Testis (tissue), 3 donors: ENCODE results near the gene CREG1. TPM values are rescaled to one million over a fixed set of nuclear protein-coding genes. Genes with fewer than 3 reads are reported as not detected.

ENCODE experiments used
- DNase-seq: peaks from one replicate; pipeline ENCODE4 v3.0.0-alpha.2; 2019
- H3K27ac ChIP-seq, 2 donors: fragments of 200-600 bp; sonication (generic); one replicate each; pipeline ENCODE4 v1.5.1; 2019
- H3K27me3 ChIP-seq: fragments of 200-600 bp; sonication (generic); one replicate; pipeline ENCODE4 v1.5.1; 2019
- H3K36me3 ChIP-seq: fragments of 200-600 bp; sonication (generic); one replicate; pipeline ENCODE4 v1.5.1; 2017; ENCODE audit warnings: low read depth; ENCODE audit errors: missing control alignments
- H3K4me1 ChIP-seq: fragments of 200-600 bp; sonication (generic); one replicate; pipeline ENCODE4 v1.5.1; 2019
- H3K4me3 ChIP-seq, 2 donors: fragments of 200-600 bp; sonication (generic); one replicate each; pipeline ENCODE4 v1.5.1; 2017 to 2019
- H3K9me3 ChIP-seq: fragments of 200-600 bp; sonication (generic); one replicate; pipeline ENCODE4 v1.5.1; 2017
- POLR2A ChIP-seq: fragments of 450-650 bp; IDR thresholded peaks from one replicate; pipeline ENCODE4 v1.6.1; 2017; ENCODE audit warnings: antibody characterized with exemption, mild to moderate bottlenecking, moderate library complexity
- WGBS, 2 donors: methylation state at CpG; one replicate each; pipeline ENCODE4 v1.1.5; 2018; 5-methylcytosine and 5-hydroxymethylcytosine counted together
- intact Hi-C: fragments of 100-400 bp; cut with DNase I; formaldehyde crosslinking; loops from one replicate; pipeline ENCODE4 v1.15.1; 2023; ENCODE audit warnings: low total_unique reads
- polyA plus RNA-seq: library from polyadenylated mRNA; stranded (reverse); fragments of 350-450 nt; fragmentation: Illumina TruSeq; extraction: RNeasy Lipid Tissue Mini Kit (QIAGEN cat#74804); gene quantifications from one replicate; pipeline ENCODE4 v1.2.3, GENCODE V29; 2014; ENCODE audit warnings: low read depth, low replicate concordance; ENCODE audit not compliant: insufficient read depth
- total RNA-seq, 2 donors: library from RNA; depleted of rRNA; stranded (reverse); fragments of >200 nt; gene quantifications; one replicate each; pipeline ENCODE4 v1.2.3, GENCODE V29; 2016
- TF ChIP-seq, protein P1 (sequence below), 3 experiments: fragments of 450-650 bp in 2 of 3; fragments of 200-600 bp in 1 of 3; sonication (generic) in 1 of 3; IDR thresholded peaks; one replicate each; pipeline ENCODE4 v1.5.1; 2016 to 2019; ENCODE audit warnings: antibody characterized with exemption in 3 of 3, mild to moderate bottlenecking in 2 of 3, moderate library complexity in 1 of 3

The CREG1 gene
- total and polyA plus RNA-seq, 3 donors from 2014 or later = 82.4 to 215 (median 181) TPM

- Histone ChIP-seq H3K36me3 (no peaks in the 10 kb centered on the region), H3K27me3 (no peaks in the 10 kb centered on the region), H3K27ac (no peak overlapping the region), H3K4me3 (no peak overlapping the region), H3K4me1 (no peaks in the 10 kb centered on the region), H3K9me3 (no peaks in the 10 kb centered on the region)
- 20 to 27% methylated on average over 7 of the region's 7 CpGs for WGBS, 2 donors
- DNase-seq = no peak
- TF ChIP-seq, protein P1, sequence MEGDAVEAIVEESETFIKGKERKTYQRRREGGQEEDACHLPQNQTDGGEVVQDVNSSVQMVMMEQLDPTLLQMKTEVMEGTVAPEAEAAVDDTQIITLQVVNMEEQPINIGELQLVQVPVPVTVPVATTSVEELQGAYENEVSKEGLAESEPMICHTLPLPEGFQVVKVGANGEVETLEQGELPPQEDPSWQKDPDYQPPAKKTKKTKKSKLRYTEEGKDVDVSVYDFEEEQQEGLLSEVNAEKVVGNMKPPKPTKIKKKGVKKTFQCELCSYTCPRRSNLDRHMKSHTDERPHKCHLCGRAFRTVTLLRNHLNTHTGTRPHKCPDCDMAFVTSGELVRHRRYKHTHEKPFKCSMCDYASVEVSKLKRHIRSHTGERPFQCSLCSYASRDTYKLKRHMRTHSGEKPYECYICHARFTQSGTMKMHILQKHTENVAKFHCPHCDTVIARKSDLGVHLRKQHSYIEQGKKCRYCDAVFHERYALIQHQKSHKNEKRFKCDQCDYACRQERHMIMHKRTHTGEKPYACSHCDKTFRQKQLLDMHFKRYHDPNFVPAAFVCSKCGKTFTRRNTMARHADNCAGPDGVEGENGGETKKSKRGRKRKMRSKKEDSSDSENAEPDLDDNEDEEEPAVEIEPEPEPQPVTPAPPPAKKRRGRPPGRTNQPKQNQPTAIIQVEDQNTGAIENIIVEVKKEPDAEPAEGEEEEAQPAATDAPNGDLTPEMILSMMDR (IDR thresholded peaks at IDR 0.05) = no peak
- TF ChIP-seq POLR2A = no peak
- intact Hi-C loops = no loop called here
Observed at GRCh38 chr1:167512046-167512654, 41.4 kb downstream of the CREG1 start.

DNA sequence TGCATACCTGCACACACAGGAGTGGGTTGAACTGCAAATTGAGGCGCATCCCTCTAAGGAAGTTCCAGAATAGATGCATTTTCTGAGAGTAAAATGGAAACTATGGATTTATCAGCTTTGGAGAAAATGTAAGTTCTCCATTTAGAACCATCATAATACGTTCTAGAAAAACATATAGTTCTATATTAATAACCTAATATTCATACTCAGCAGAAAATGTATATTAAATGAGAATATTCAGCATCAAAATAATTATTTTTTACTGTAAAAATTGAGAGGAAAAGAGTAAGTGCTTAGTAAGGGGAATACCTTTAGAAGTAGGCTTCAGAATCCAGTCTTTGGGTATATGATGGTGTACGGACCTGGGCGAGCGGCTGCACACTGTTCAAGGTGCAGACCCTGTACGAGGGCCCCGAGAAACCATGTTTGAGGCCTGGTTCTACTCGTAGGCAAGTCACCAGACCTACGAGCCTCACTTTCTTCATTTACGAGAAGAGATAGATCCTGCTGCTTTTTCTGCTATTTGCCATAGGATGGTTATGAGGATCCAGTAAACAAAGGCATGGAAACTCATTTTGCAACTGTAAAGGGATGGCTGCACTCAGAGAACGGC, 42.1 kb downstream of the CREG1 start:
- H3K36me3 ChIP-seq = no peaks in the 10 kb centered on the region
- no peaks in the 10 kb centered on the region for H3K9me3 ChIP-seq
- H3K4me3 ChIP-seq = no peak overlapping the region
- TF ChIP-seq, protein P1 (IDR thresholded peaks at IDR 0.05) = no peak
- no peak for TF ChIP-seq POLR2A
- H3K27ac ChIP-seq = no peak overlapping the region
- intact Hi-C loops = no loop called here
- no peaks in the 10 kb centered on the region for H3K4me1 ChIP-seq
- 74 to 79% methylated on average over 11 of the region's 11 CpGs for WGBS, 2 donors
- H3K27me3 ChIP-seq = no peaks in the 10 kb centered on the region
- DNase-seq = no peak

- intact Hi-C loops = no loop called here
- H3K9me3 ChIP-seq = no peaks in the 10 kb centered on the region
Observed at GRCh38 chr1:167510881-167511280, 42.7 kb downstream of the CREG1 start.

GRCh38 chr1:167510244-167510643, 43.3 kb downstream of the CREG1 start:
- no peak overlapping the region for H3K4me3 ChIP-seq
- DNase-seq = no peak
- H3K27me3 ChIP-seq = no peaks in the 10 kb centered on the region
- H3K9me3 ChIP-seq = no peaks in the 10 kb centered on the region
- intact Hi-C loops = no loop called here
- H3K27ac ChIP-seq = no peak overlapping the region
- H3K4me1 ChIP-seq = no peaks in the 10 kb centered on the region
- TF ChIP-seq, protein P1 (IDR thresholded peaks at IDR 0.05) = no peak
- no peak for TF ChIP-seq POLR2A
- no peaks in the 10 kb centered on the region for H3K36me3 ChIP-seq
- WGBS, 2 donors = 83 to 89% methylated on average over 3 of the region's 3 CpGs

More at GRCh38 chr1:167510881-167511280, 42.7 kb downstream of the CREG1 start:
- Histone ChIP-seq H3K4me1 (no peaks in the 10 kb centered on the region), H3K27me3 (no peaks in the 10 kb centered on the region), H3K27ac (no peak overlapping the region), H3K4me3 (no peak overlapping the region), H3K36me3 (no peaks in the 10 kb centered on the region)
- no peak for DNase-seq
- TF ChIP-seq, protein P1 (IDR thresholded peaks at IDR 0.05) = no peak
- no peak for TF ChIP-seq POLR2A
- WGBS, 2 donors = 97 to 98% methylated on average over 4 of the region's 4 CpGs

GRCh38 chr1:167509587-167509986, 44.0 kb downstream of the CREG1 start:
- Histone ChIP-seq H3K36me3 (no peaks in the 10 kb centered on the region), H3K27me3 (no peaks in the 10 kb centered on the region), H3K9me3 (no peaks in the 10 kb centered on the region), H3K27ac (no peak overlapping the region), H3K4me1 (no peaks in the 10 kb centered on the region), H3K4me3 (no peak overlapping the region)
- 89% methylated on average over 8 of the region's 8 CpGs for WGBS, 2 donors
- no peak for DNase-seq
- TF ChIP-seq, protein P1 (IDR thresholded peaks at IDR 0.05) = no peak
- no peak for TF ChIP-seq POLR2A
- intact Hi-C loops = no loop called here
